Measurements from ENCODE around the gene GLB1L2.

GLB1L2 gene

GRCh38 chr11:134405436-134405835 lies 73.6 kb downstream of the GLB1L2 start:
- no peak for DNase-seq

DNA sequence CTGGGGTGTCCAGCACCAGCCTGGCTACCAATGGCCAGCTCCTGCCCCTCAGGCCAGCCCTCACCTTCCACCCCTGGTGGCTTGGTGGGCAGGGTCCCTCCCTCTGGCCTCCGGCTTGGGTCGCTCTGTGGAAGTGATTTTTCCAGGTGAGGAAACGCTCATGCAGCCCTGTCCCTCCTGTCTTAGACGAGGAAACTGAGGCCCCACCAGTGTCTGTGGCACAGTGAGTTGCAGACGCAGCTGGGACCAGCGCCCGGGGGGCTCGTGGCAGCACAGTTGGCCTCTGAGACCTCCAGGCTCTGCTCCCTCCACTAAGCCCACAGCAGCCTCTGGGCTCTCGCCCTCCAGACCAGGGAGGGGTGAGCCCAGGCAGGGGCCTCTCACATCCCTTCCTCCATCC lies 74.1 kb downstream of the GLB1L2 start:
- DNase-seq = no peak

DNA sequence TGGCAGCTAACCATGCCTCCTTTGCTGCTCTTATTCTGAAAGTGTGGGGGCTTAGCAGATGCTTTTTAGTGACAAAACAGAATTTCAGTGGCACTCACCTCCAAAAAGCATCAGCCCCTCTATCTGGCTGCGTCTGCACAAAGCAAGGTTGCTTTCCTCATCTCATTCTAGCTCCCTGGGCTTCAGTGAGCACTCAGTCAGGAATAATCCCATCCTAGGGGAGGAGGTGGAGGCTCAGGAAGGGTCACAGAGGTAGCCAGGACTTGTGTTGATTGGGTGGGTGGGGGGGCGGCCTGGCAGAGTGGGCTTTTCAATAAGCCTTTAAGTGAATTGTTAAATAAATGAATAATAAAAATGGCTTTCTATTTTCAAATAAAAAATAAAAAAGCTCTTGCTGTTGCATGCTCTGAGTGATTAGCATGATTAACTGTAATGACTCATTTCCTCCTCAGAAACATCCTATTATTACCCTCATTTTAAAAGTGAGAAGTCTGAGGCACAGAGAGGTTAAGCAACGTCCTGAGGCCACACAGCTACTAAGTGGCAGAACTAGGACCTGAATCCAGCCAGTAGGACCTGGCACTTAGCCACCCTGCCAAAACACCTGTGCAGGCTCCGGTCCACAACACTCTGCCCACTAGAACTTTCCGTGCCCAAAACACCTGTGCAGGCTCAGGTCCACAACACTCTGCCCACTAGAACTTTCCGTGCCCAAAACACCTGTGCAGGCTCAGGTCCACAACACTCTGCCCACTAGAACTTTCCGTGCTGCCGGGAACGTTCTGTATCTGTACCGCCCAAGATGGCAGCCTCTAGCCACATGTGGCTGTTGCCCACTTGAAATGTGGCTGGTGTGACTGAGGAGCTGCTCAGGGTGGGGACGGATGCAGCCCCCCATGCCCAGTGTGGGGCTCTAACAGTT lies 74.7 kb downstream of the GLB1L2 start:
- DNase-seq = no peak

DNA sequence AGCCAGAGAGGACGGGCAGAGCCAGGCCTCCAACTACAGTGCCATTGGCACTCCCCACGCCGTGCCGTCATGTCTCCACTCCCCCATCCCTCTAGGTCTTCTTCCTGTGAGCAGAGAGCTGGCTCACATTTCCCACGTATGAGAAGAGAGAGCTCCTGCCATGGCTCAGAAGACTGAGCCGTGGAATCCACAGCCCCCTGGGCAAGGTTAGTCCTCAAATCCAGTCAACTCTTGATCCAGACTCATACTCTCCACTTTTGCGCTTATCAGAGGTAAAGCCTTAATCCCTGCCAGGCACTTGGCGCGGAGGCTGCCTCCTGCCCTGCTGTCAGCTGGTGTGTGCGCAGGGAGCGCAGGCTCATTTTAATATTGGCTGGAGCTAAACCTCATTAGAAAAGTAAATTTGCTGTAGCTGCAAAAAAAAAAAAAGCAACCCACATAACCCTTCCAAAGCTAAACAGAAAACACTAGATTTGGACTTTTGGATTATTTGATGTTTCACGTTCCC lies 75.6 kb downstream of the GLB1L2 start:
- DNase-seq = no peak

GRCh38 chr11:134407923-134408322 lies 76.1 kb downstream of the GLB1L2 start:
- DNase-seq = no peak

GRCh38 chr11:134409552-134410429 lies 78.0 kb downstream of the GLB1L2 start:
- DNase-seq = no peak

DNA sequence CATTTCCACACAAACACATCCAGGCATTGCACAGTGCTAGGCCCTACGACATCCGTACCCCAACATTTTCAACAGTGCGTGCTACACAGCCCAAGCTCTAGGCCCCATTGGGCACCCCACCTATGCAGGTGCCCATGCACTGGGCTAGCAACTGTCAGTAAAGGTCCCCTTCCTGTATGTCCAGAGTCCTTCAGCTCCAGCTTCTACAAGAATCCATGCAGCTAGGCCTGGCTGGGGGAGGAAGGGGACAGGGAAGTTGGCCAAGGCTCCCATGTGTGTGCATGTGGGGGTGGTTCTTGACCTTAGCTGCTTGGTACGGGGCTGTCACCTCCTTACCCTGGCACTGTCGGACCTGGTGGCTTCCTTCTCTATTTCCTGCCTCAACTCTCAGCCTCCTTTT lies 79.0 kb downstream of the GLB1L2 start:
- no peak for DNase-seq

DNA sequence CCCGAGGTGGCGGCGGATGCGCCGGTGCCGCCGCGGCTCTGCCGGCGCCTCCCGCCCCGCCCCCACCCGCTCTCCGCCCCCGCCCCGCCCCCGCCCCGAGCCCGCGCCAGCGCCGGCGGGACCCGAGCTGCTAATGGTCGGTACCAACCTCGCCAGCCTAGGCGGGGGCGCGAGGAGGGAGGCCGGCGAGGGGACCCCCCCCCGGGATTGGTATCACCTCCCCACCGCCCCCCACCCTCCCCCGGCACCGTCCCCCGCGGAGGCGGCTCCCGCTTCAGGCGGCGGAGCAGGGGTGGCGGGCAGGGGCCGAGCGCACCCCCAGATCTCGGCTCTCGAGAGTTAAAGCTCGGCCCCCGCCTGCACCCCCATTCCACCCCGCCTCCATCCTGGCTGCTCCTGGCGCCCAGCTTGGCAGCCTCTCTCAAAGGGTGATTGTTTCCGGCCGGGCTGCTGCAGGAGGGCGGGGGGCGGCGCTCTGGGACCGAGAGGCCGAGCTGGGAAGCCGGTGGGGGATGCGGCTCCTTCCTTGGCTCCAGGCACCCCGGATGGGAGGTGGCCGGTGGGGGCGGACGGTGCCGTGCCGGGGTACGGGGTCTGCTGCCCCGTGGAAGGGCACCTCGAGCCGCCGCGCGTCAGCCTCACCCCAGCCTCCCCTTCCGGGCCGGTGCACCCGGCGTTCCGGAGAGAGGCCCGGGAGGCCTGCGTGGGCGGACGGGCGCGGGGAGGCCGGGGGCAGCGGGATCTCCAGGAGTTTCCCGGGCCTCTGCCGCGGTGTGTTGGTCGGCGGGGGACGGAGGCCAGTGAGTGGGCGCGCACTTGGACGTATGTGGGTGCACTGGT lies 80.6 kb downstream of the GLB1L2 start, which contains the start of gene B3GAT1:
Gene B3GAT1 (minus strand): TSS at position 40 of the 840 bp plus-strand sequence. CDS start 24,583 bp downstream, outside the sequence.
- DNase-seq = peak; percentile 64

- no peak for DNase-seq
Measured at GRCh38 chr11:134413043-134413825, 81.4 kb downstream of the GLB1L2 start.

- no peak for DNase-seq
Measured at GRCh38 chr11:134413826-134414731, 82.3 kb downstream of the GLB1L2 start.

- DNase-seq = no peak
Measured at GRCh38 chr11:134414766-134415765, 83.3 kb downstream of the GLB1L2 start.

GRCh38 chr11:134416726-134417125 lies 84.9 kb downstream of the GLB1L2 start:
- no peak for DNase-seq

DNA sequence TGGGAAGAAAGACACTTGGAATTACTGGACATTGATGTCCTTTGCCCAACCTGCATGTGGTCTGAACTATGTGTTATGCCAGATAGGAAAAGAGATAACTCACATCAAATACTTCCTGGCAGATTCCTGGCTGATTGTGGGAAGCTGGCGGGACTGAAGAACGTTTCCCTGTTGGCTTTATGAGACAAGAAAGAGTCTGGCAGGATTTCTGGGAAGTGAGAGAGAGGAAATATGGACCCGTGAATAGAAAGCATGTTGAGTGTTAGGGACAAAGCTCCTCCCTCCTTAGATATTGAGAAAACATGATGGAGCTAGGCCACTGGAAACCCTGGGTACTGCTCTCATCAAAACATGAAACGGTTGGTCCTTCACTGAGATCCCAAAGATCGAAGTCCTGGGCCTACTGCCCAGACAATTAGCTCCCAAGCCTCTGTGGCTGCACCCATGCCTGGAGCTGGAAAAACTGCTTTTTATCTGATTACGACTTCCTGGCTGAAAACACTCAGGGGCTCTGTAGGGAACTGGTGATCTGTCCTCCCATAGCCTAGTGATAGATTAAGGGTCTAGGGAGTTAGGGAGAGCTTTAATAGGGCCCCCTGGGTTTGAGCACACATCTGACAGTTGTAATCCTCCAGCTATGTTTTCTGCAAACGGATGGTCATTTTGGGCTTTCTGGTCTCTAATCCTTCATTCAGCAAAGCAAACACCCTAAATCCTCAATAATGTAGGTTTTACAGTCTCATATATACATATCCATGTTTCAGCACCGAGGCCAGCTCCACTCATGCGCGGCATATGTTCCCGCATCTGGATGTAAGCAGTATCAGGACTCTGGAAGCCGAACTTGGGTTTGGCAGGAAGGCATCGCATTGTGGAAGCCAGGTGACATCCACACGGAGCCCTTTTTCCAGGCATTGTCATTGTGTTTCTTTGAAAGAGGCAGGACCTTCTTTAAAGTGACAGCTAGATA lies 86.4 kb downstream of the GLB1L2 start:
- no peak for DNase-seq

DNA sequence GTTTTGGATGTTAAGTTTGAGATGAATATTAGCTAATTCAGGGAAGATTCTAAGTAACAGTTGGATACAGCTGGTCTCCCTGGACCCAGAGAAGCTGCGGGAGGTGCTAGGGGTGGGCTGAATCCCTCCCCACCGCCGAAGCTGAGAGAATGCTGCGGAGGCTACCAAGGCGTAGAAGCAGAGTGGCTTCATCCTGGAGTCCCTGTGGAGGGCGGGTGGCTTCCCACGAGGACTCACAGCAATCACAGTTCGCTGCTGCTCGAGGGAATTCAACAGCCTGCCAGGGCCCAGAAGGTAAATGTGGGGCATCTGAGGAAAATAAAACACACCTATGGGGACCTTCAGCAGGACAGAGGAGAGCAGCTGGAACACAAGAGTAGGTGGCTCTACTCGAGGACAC lies 91.3 kb downstream of the GLB1L2 start:
- no peak for DNase-seq

DNA sequence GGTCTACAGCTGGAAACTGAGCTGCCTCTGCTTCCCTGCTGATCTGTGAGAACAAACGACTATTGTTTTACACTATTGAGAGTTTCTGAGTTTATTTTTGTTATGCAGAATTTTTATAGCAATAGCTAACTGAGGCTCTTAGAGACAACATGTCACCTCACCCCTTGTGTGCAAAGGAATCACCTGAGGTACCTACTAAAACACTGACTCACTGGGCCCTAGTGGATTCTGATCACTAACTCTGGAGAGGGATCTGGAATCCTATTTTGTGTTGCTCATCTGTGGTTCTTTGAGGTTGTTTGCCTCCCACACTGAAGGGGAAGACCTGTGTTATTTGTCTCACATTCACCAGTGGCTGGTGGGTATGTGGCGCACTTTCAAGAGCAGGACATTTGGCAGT lies 93.6 kb downstream of the GLB1L2 start:
- DNase-seq = no peak
